NCI-H446 (cell line): ENCODE measurements around the gene GPR139.
A peak's percentile ranks its signal among the peaks of the same experiment; 100 is the strongest.

Experiments used
- DNase-seq, 2 experiments: peaks; one replicate each; lab custom pipeline; 2025; lab: John Stamatoyannopoulos, UW

GPR139 gene

GRCh38 chr16:20073203-20074098, at the start of gene GPR139:
GPR139 (minus strand) TSS chr16:20073890; CDS start chr16:20073616, 274 bp downstream.
- no peak for DNase-seq

GRCh38 chr16:20122011-20122410, 48.3 kb upstream of the GPR139 start:
- DNase-seq: no peak

GRCh38 chr16:20114356-20114755, 40.7 kb upstream of the GPR139 start:
- DNase-seq: peak in 1 of 2 experiments; percentile 1

- DNase-seq: no peak
Measured at GRCh38 chr16:20111143-20111542, 37.5 kb upstream of the GPR139 start.

- no peak for DNase-seq
Measured at GRCh38 chr16:20107083-20107482, 33.4 kb upstream of the GPR139 start.

- no peak for DNase-seq
Measured at GRCh38 chr16:20104563-20105183, 31.0 kb upstream of the GPR139 start.

GRCh38 chr16:20102521-20102920, 28.8 kb upstream of the GPR139 start:
- no peak for DNase-seq

- no peak for DNase-seq
Measured at GRCh38 chr16:20102021-20102420, 28.3 kb upstream of the GPR139 start.

GRCh38 chr16:20099375-20099774, 25.7 kb upstream of the GPR139 start:
- no peak for DNase-seq

GRCh38 chr16:20094157-20094556, 20.5 kb upstream of the GPR139 start:
- no peak for DNase-seq

GRCh38 chr16:20089246-20089965, 15.7 kb upstream of the GPR139 start:
- no peak for DNase-seq

- DNase-seq: no peak
Measured at GRCh38 chr16:20084624-20085226, 11.0 kb upstream of the GPR139 start.

- DNase-seq: no peak
Measured at GRCh38 chr16:20079106-20079505, 5.4 kb upstream of the GPR139 start.

- DNase-seq: no peak
Measured at GRCh38 chr16:20075243-20075642, 1.6 kb upstream of the GPR139 start.

GRCh38 chr16:20074099-20074991, 655 bp upstream of the GPR139 start:
- DNase-seq: no peak

- DNase-seq: no peak
Measured at GRCh38 chr16:20072874-20073202, 852 bp downstream of the GPR139 start.

GRCh38 chr16:20072146-20072873, 1.4 kb downstream of the GPR139 start:
- DNase-seq: no peak

- no peak for DNase-seq
Measured at GRCh38 chr16:20064931-20065330, 8.8 kb downstream of the GPR139 start.

- DNase-seq: no peak
Measured at GRCh38 chr16:20064520-20064919, 9.2 kb downstream of the GPR139 start.

- no peak for DNase-seq
Measured at GRCh38 chr16:20061132-20061531, 12.6 kb downstream of the GPR139 start.

- DNase-seq: no peak
Measured at GRCh38 chr16:20056436-20056835, 17.3 kb downstream of the GPR139 start.
